ENCODE measurements around the gene ANXA5. TPM values are rescaled to one million over a fixed set of nuclear protein-coding genes. Genes with fewer than 3 reads are reported as not detected.
A peak's percentile ranks its signal among the peaks of the same experiment; 100 is the strongest.

Gene ANXA5
- 379 and 420 TPM in 2 replicates for polyA plus RNA-seq (2012; rRNA removed)
- 504 and 630 TPM in 2 replicates for polyA plus RNA-seq (2012; cell fraction: cytosol; rRNA removed)
- 219 and 334 TPM in 2 replicates for polyA plus RNA-seq (2012; cell fraction: nucleus; rRNA removed)

DNA sequence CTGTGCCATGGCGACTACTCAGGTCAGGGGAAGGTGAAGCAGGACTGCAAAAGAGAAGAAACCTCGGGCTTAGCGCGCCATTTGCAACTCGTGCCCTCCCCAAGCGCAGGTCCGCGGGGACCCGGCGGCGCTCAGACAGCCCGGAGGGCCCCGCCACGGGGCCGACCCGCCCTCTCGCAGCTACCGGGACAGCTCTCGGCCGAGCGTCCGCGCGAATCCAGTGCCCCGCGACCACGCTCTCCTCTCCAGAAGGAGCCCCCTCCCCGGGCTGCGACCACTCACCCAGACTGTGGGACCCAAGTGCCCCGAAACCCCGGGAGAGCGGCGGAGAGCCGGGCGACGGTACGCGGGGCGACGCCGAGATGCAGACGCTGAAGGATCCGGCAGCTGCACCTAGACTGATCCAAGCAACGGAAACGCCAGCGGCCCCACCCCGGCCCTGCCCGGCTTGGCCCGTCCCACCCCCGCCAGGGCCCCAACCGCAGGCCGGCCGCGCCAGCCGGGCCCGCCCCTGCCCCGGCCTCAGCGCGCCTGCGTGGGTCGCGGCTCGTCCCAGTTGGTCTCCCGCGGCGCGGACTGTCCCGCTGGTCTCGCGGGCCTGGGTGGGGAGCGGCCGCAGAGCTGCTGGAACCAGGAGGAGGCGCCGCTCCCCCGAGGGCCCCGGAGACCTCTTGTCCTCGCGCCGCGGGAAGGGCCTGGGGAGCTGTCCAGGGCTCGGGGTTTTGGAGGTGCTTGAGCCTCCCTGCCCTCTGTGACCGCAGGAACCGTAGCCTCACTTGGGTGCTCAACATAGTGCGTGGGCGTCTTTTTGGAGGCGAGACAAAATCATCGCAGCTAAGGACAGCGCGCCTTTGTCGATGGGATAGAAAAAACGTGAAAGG, at the start of gene ANXA5:
ANXA5 (minus strand) TSS at position 400 of the 881 bp plus-strand sequence; CDS start at position 9, 391 bp downstream.
- Histone ChIP-seq H3K36me3 (replicated peaks in 1 of 2; ENCODE audit: control insufficient read depth in 1 of 2, insufficient read depth in 2 of 2, low read length in 1 of 2) (peaks cover 8 to 25% of the 10 kb centered on the region in 2 experiments), H2AFZ (ENCODE audit: low read depth) (peak within 1 kb of the TSS; percentile 87), H3K4me3 (ENCODE audit: low read depth in 2 of 2, low read length in 1 of 2) (peak within 1 kb of the TSS; percentile 72 to 82), H3K4me1 (ENCODE audit: control insufficient read depth in 1 of 2, insufficient read depth in 2 of 2, low read depth in 1 of 2, low read length in 1 of 2) (peaks cover 3 to 29% of the 10 kb centered on the region in 2 experiments), H3K27me3 (ENCODE audit: insufficient read depth) (no peaks in the 10 kb centered on the region), H3K9ac (peak within 1 kb of the TSS; percentile 98), H3K9me2 (no peaks in the 10 kb centered on the region), H3K79me2 (ENCODE audit: insufficient read depth) (peaks cover 47% of the 10 kb centered on the region), H3K9me3 (no peaks in the 10 kb centered on the region), H4K20me1 (ENCODE audit: insufficient read depth) (peaks cover 33% of the 10 kb centered on the region), H3F3A (replicated peaks; ENCODE audit: insufficient read depth) (peaks cover 10% of the 10 kb centered on the region), H3K4me2 (peak within 1 kb of the TSS; percentile 94), H3K27ac (ENCODE audit: low read depth in 2 of 2, low read length in 1 of 2) (peak within 1 kb of the TSS; percentile 77 to 87)
- DNase-seq, result peak; percentile 93
- ChIA-PET POLR2A (interaction anchor here (0.5 to 1.8 kb wide), 4 partner anchors 11 to 104 kb away, joined by 3 to 7 read pairs (median 4); partner anchors contain the start of gene EXOSC9), CTCF (interaction anchor here (0.8 to 1.8 kb wide), 6 partner anchors 9 to 212 kb away, joined by 3 to 4 read pairs (median 4); no protein-coding TSS in a partner anchor)
- WGBS (ENCODE audit: low lambda C conversion rate), result 0% methylated on average over 14 of the region's 91 CpGs
- TF ChIP-seq, protein P1, sequence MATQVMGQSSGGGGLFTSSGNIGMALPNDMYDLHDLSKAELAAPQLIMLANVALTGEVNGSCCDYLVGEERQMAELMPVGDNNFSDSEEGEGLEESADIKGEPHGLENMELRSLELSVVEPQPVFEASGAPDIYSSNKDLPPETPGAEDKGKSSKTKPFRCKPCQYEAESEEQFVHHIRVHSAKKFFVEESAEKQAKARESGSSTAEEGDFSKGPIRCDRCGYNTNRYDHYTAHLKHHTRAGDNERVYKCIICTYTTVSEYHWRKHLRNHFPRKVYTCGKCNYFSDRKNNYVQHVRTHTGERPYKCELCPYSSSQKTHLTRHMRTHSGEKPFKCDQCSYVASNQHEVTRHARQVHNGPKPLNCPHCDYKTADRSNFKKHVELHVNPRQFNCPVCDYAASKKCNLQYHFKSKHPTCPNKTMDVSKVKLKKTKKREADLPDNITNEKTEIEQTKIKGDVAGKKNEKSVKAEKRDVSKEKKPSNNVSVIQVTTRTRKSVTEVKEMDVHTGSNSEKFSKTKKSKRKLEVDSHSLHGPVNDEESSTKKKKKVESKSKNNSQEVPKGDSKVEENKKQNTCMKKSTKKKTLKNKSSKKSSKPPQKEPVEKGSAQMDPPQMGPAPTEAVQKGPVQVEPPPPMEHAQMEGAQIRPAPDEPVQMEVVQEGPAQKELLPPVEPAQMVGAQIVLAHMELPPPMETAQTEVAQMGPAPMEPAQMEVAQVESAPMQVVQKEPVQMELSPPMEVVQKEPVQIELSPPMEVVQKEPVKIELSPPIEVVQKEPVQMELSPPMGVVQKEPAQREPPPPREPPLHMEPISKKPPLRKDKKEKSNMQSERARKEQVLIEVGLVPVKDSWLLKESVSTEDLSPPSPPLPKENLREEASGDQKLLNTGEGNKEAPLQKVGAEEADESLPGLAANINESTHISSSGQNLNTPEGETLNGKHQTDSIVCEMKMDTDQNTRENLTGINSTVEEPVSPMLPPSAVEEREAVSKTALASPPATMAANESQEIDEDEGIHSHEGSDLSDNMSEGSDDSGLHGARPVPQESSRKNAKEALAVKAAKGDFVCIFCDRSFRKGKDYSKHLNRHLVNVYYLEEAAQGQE (IDR thresholded peaks at IDR 0.05; ENCODE audit: low read depth, low read length), result peak; percentile 94
- TF ChIP-seq USF1 (IDR thresholded peaks at IDR 0.05; ENCODE audit: borderline replicate concordance, low read depth), result no peak
- peak; percentile 42; the same call in 1 of the 2 replicates for TF ChIP-seq RAD21 (IDR thresholded peaks at IDR 0.05; ENCODE audit: low read length)
- peak; percentile 49 for TF ChIP-seq CTCF (IDR thresholded peaks at IDR 0.05)
- peak; percentile 7; the same call in 1 of the 2 replicates for TF ChIP-seq TEAD4 (IDR thresholded peaks at IDR 0.05; ENCODE audit: borderline replicate concordance, insufficient read depth)
- no peak for TF ChIP-seq MXI1 (IDR thresholded peaks at IDR 0.05; ENCODE audit: low read depth, low read length)
- peak; percentile 90 for TF ChIP-seq CHD2 (IDR thresholded peaks at IDR 0.05; ENCODE audit: low read length, partially characterized antibody)
- TF ChIP-seq USF2 (IDR thresholded peaks at IDR 0.05; ENCODE audit: borderline replicate concordance, low read depth, low read length), result no peak
- TF ChIP-seq, protein P2, sequence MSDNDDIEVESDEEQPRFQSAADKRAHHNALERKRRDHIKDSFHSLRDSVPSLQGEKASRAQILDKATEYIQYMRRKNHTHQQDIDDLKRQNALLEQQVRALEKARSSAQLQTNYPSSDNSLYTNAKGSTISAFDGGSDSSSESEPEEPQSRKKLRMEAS (IDR thresholded peaks at IDR 0.05; ENCODE audit: low read depth), result peak; percentile 68
- TF ChIP-seq NRF1 (IDR thresholded peaks at IDR 0.05; ENCODE audit: low read depth, low read length), result peak; percentile 79
- TF ChIP-seq YY1 (IDR thresholded peaks at IDR 0.05; ENCODE audit: low read depth), result peak; percentile 27; the same call in 1 of the 2 replicates
- TF ChIP-seq POLR2AphosphoS5 (IDR thresholded peaks at IDR 0.05; ENCODE audit: low read depth, low read length), result peak; percentile 93
- peak; percentile 4; the same call in 1 of the 2 replicates for TF ChIP-seq TCF12 (IDR thresholded peaks at IDR 0.05)
- peak; percentile 46; the same call in 1 of the 2 replicates for TF ChIP-seq SIN3A (IDR thresholded peaks at IDR 0.05; ENCODE audit: borderline replicate concordance, low read depth, low read length)
- peak; percentile 84; the same call in 1 of the 2 replicates for TF ChIP-seq ZBTB33 (IDR thresholded peaks at IDR 0.05; ENCODE audit: borderline replicate concordance, low read depth)
- TF ChIP-seq EP300 (IDR thresholded peaks at IDR 0.05; ENCODE audit: borderline replicate concordance in 1 of 2, low read depth in 1 of 2, low read length in 1 of 2), result no peak; a peak in 1 of 4 replicates
- TF ChIP-seq TAF1 (IDR thresholded peaks at IDR 0.05; ENCODE audit: borderline replicate concordance, low read depth, low read length), result peak; percentile 88
- peak; percentile 42 for TF ChIP-seq SMC3 (IDR thresholded peaks at IDR 0.05; ENCODE audit: low read depth, low read length)
